ENCODE data around the gene NXNL1.

Gene NXNL1

DNA sequence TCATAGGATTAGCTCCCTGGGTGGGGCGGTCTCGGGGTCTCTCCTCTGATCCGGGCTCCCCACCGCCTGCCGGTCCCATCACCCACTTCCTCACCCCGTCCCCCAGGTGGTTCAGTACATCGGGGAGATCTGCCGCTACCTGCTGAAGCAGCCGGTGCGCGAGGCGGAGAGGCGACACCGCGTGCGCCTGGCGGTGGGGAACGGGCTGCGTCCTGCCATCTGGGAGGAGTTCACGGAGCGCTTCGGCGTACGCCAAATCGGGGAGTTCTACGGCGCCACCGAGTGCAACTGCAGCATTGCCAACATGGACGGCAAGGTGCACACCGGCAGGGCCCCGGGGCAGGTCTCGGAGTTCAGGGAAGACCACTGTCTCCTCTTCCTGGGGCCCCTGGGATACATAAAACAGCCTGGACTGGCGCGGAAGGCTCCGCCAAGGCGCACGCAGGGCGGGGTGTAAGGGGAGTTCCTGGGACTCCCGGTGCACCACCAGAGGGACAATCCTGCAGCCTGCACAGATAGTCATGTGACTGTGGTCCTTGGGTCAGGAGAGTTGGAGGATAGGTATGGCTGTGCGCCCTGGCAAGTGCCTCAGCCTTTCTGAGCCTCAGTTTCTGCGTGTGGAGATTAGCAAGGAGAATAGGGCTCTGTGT is 36.5 kb upstream of the NXNL1 start:
- no peaks in the 10 kb centered on the region for H3K36me3 ChIP-seq (replicated peaks; ENCODE audit: insufficient read depth, low read length)
- no peaks in the 10 kb centered on the region for H3K9me2 ChIP-seq (replicated peaks; ENCODE audit: insufficient read depth, low read length)
- H3K79me2 ChIP-seq (ENCODE audit: low read length), result no peaks in the 10 kb centered on the region
- H3K27me3 ChIP-seq (replicated peaks; ENCODE audit: insufficient read depth, low read length), result peaks cover 21% of the 10 kb centered on the region
- H3K9me3 ChIP-seq (replicated peaks; ENCODE audit: insufficient read depth, low read length), result no peaks in the 10 kb centered on the region
- no peak overlapping the region for H2AFZ ChIP-seq (ENCODE audit: low read length)
- H3F3A ChIP-seq (ENCODE audit: insufficient read depth, low read length), result no peaks in the 10 kb centered on the region
- no peak overlapping the region for H3K9ac ChIP-seq (ENCODE audit: low read length)
- no peak for TF ChIP-seq EZH2 (optimal IDR thresholded peaks at IDR 0.05; ENCODE audit: low read depth, low read length)
- TF ChIP-seq EZH2phosphoT487 (IDR thresholded peaks at IDR 0.05; ENCODE audit: low read length), result no peak
- TF ChIP-seq, protein P1, sequence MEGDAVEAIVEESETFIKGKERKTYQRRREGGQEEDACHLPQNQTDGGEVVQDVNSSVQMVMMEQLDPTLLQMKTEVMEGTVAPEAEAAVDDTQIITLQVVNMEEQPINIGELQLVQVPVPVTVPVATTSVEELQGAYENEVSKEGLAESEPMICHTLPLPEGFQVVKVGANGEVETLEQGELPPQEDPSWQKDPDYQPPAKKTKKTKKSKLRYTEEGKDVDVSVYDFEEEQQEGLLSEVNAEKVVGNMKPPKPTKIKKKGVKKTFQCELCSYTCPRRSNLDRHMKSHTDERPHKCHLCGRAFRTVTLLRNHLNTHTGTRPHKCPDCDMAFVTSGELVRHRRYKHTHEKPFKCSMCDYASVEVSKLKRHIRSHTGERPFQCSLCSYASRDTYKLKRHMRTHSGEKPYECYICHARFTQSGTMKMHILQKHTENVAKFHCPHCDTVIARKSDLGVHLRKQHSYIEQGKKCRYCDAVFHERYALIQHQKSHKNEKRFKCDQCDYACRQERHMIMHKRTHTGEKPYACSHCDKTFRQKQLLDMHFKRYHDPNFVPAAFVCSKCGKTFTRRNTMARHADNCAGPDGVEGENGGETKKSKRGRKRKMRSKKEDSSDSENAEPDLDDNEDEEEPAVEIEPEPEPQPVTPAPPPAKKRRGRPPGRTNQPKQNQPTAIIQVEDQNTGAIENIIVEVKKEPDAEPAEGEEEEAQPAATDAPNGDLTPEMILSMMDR (IDR thresholded peaks at IDR 0.05; ENCODE audit: low read length), result no peak
- H4K20me1 ChIP-seq (ENCODE audit: insufficient read depth, low read length), result no peaks in the 10 kb centered on the region
- H3K4me1 ChIP-seq (ENCODE audit: low read length), result no peaks in the 10 kb centered on the region
- no peak overlapping the region for H3K4me3 ChIP-seq (ENCODE audit: low read length)
- DNase-seq, result no peak
- no peak overlapping the region for H3K4me2 ChIP-seq (ENCODE audit: low read depth, low read length)
- H3K27ac ChIP-seq (ENCODE audit: low read length), result no peak overlapping the region

DNA sequence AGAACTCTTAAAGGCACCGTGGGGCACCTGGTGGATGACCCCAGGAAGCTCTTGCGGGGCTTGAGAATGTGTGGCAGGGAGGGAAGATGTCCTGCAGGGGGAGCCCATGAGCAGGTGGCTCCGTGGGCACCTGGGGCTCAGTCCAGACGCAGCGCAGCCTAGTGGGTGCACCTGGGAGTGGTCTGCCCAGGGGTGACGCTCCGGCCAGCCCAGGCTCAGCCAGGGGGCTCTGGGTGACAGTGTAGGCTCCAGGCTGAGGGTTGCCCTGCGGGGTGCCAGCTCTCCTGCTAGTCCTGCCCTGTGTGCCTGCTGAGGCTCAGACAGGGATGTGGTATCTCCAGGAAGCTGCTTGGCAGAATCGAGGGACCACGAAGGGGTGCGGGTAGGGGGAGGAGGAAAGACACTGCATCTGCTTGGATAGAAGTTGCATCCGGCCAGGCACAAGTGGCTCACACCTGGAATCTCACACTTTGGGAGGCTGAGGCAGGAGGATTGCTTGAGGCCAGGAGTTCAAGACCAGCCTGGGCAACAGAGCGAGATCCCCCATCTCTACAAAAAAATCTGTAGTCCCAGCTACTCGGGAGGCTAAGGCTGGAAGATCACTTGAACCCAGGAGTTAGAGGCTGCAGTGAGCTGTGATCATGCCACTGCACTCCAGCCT is 35.7 kb upstream of the NXNL1 start:
- Histone ChIP-seq H3K79me2 (ENCODE audit: low read length) (no peaks in the 10 kb centered on the region), H4K20me1 (ENCODE audit: insufficient read depth, low read length) (no peaks in the 10 kb centered on the region), H2AFZ (ENCODE audit: low read length) (no peak overlapping the region), H3K36me3 (replicated peaks; ENCODE audit: insufficient read depth, low read length) (no peaks in the 10 kb centered on the region), H3K4me3 (ENCODE audit: low read length) (no peak overlapping the region), H3K4me2 (ENCODE audit: low read depth, low read length) (no peak overlapping the region), H3K27me3 (replicated peaks; ENCODE audit: insufficient read depth, low read length) (peaks cover 29% of the 10 kb centered on the region), H3K9ac (ENCODE audit: low read length) (no peak overlapping the region), H3K9me2 (replicated peaks; ENCODE audit: insufficient read depth, low read length) (no peaks in the 10 kb centered on the region), H3F3A (ENCODE audit: insufficient read depth, low read length) (no peaks in the 10 kb centered on the region), H3K4me1 (ENCODE audit: low read length) (no peaks in the 10 kb centered on the region), H3K9me3 (replicated peaks; ENCODE audit: insufficient read depth, low read length) (no peaks in the 10 kb centered on the region), H3K27ac (ENCODE audit: low read length) (no peak overlapping the region)
- peak; percentile 77 for DNase-seq
- TF ChIP-seq EZH2phosphoT487 (IDR thresholded peaks at IDR 0.05; ENCODE audit: low read length), result no peak
- TF ChIP-seq, protein P1 (IDR thresholded peaks at IDR 0.05; ENCODE audit: low read length), result peak; percentile 99

DNA sequence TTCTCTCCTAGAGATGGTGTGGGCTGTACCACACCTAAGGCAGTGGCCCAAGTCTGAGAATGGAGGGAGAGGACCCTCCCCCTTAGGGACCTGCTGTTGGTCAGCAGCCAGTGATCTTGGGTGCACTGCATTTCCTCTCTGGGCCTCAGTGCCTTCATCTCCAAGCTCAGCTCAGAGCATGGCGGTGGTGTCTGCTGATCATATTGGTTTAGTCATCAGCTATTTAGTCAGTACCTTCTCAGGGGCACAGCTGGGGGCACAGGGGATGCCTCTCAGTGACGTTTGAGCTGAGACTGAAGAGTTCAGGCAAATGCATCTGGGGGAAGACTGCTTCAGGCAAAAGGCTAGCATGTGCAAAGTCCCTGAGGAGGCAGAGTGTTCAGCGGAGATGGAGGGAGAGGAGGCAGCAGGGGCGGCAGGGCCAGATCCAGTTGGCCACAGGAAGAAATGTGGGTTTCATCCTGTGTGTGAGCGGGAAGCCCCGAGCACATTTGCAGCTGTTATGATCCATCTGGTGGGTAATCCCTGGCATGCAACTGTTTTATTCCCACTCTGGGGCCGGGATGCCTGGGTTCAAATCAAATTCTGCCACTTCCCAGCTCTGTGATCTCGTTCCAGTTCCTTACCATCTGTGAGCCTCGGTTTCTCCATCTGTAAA is 35.0 kb upstream of the NXNL1 start:
- no peak overlapping the region for H3K4me2 ChIP-seq (ENCODE audit: low read depth, low read length)
- no peak overlapping the region for H2AFZ ChIP-seq (ENCODE audit: low read length)
- no peak overlapping the region for H3K9ac ChIP-seq (ENCODE audit: low read length)
- no peaks in the 10 kb centered on the region for H3K9me3 ChIP-seq (replicated peaks; ENCODE audit: insufficient read depth, low read length)
- H4K20me1 ChIP-seq (ENCODE audit: insufficient read depth, low read length), result no peaks in the 10 kb centered on the region
- DNase-seq, result no peak
- H3K4me3 ChIP-seq (ENCODE audit: low read length), result no peak overlapping the region
- H3K4me1 ChIP-seq (ENCODE audit: low read length), result no peaks in the 10 kb centered on the region
- no peaks in the 10 kb centered on the region for H3K9me2 ChIP-seq (replicated peaks; ENCODE audit: insufficient read depth, low read length)
- H3K36me3 ChIP-seq (replicated peaks; ENCODE audit: insufficient read depth, low read length), result no peaks in the 10 kb centered on the region
- H3K27ac ChIP-seq (ENCODE audit: low read length), result no peak overlapping the region
- H3K27me3 ChIP-seq (replicated peaks; ENCODE audit: insufficient read depth, low read length), result peaks cover 34% of the 10 kb centered on the region
- TF ChIP-seq EZH2phosphoT487 (IDR thresholded peaks at IDR 0.05; ENCODE audit: low read length) (no peak), EZH2 (optimal IDR thresholded peaks at IDR 0.05; ENCODE audit: low read depth, low read length) (no peak)
- TF ChIP-seq, protein P1 (IDR thresholded peaks at IDR 0.05; ENCODE audit: low read length), result no peak
- H3K79me2 ChIP-seq (ENCODE audit: low read length), result no peaks in the 10 kb centered on the region
- no peaks in the 10 kb centered on the region for H3F3A ChIP-seq (ENCODE audit: insufficient read depth, low read length)

All from MM.1S (cell line).